Calu3 (cell line): ENCODE data around the gene ACP4. TPM values are rescaled to one million over a fixed set of nuclear protein-coding genes. Genes with fewer than 3 reads are reported as not detected.

Experiments used
- BruUV-seq: library from RNA; stranded (reverse); fragments of 400-500 nt; replicated peaks from 2 replicates; lab custom pipeline; 2021; lab: Mats Ljungman, UMichigan
- CTCF ChIA-PET: fragments of 300-600 bp; sonication (Branson Sonifier 250); formaldehyde crosslinking; loops from one replicate; lab custom pipeline; 2022; ENCODE audit warnings: antibody characterized with exemption; lab: Charles Lee
- DNase-seq: peaks from one replicate; pipeline ENCODE4 v3.0.0; 2022
- H3K27ac Mint-ChIP-seq: one replicate; pipeline ENCODE4 v1.8.0; 2022; ENCODE audit warnings: mixed read lengths; ENCODE audit not compliant: unreplicated experiment
- H3K27me3 Mint-ChIP-seq: one replicate; pipeline ENCODE4 v1.8.0; 2022; ENCODE audit warnings: mixed read lengths; ENCODE audit not compliant: unreplicated experiment
- H3K36me3 Mint-ChIP-seq: one replicate; pipeline ENCODE4 v1.8.0; 2022; ENCODE audit warnings: mild to moderate bottlenecking, moderate library complexity, mixed read lengths; ENCODE audit not compliant: insufficient read depth, unreplicated experiment
- H3K4me1 Mint-ChIP-seq: one replicate; pipeline ENCODE4 v1.8.0; 2022; ENCODE audit warnings: mild to moderate bottlenecking, low read depth, mixed read lengths; ENCODE audit not compliant: unreplicated experiment
- H3K4me3 Mint-ChIP-seq: one replicate; pipeline ENCODE4 v1.8.0; 2022; ENCODE audit warnings: mild to moderate bottlenecking, low read depth, moderate library complexity, mixed read lengths; ENCODE audit not compliant: unreplicated experiment
- H3K9me3 Mint-ChIP-seq: one replicate; pipeline ENCODE4 v1.8.0; 2022; ENCODE audit warnings: low read depth, mixed read lengths; ENCODE audit not compliant: unreplicated experiment
- CTCF ChIP-seq: fragments of 200-600 bp; IDR thresholded peaks from one replicate; pipeline ENCODE4 v1.8.0; 2022; ENCODE audit warnings: antibody characterized with exemption; ENCODE audit not compliant: unreplicated experiment
- intact Hi-C: fragments of 100-400 bp; cut with micrococcal nuclease; formaldehyde crosslinking; loops from one replicate; pipeline ENCODE4 v1.10.0; 2022; ENCODE audit not compliant: unreplicated experiment
- total RNA-seq: library from RNA; stranded (reverse); gene quantifications from 2 replicates; pipeline ENCODE4 v1.2.3, GENCODE V29; 2022

The ACP4 gene
- total RNA-seq, 1 experiment from 2014 or later: not detected

GRCh38 chr19:50814883-50815282, 24.7 kb downstream of the ACP4 start:
- BruUV-seq: no TSS peak
- DNase-seq: no peak
- Mint-ChIP-seq H3K36me3 (no peaks in the 10 kb centered on the region), H3K9me3 (peaks cover 4% of the 10 kb centered on the region), H3K4me1 (peaks cover under 1% of the 10 kb centered on the region), H3K27ac (no peak overlapping the region), H3K27me3 (peaks cover 90% of the 10 kb centered on the region), H3K4me3 (no peak overlapping the region)
- CTCF ChIA-PET: interaction anchor here (0.6 to 1.3 kb wide), 2 partner anchors 10 to 415 kb away, joined by 4 read pairs; no protein-coding TSS in a partner anchor
- intact Hi-C loops: no loop called here
- no peak for TF ChIP-seq CTCF

DNA sequence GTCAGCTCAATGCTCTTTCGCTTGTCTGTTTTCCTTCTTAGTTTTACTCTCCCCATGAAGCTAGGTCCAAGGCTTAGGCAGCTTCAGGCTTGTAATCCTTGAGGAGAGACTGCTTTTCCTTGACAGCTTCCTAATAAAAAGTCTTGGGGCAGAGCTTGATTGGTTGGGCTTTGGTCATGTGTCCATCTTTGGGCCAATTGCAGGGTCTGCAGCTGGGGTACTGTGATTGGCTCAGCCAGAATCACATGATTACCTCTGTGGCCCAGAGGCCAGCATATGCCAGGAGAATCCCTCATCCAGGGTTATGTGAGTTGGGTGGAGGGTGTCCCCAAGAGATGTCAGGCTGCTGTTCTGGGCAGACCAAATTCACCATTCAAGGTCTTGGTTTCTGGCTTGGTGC, 25.2 kb downstream of the ACP4 start:
- DNase-seq: no peak
- H3K4me1 Mint-ChIP-seq: peaks cover 7% of the 10 kb centered on the region
- H3K4me3 Mint-ChIP-seq: no peak overlapping the region
- intact Hi-C loops: no loop called here
- H3K9me3 Mint-ChIP-seq: peaks cover 2% of the 10 kb centered on the region
- no peak for TF ChIP-seq CTCF
- H3K27ac Mint-ChIP-seq: no peak overlapping the region
- CTCF ChIA-PET: interaction anchor here (1.3 kb wide), 1 partner anchor 9 kb away, joined by 4 read pairs; no protein-coding TSS in a partner anchor
- H3K27me3 Mint-ChIP-seq: peaks cover 90% of the 10 kb centered on the region
- H3K36me3 Mint-ChIP-seq: no peaks in the 10 kb centered on the region
- BruUV-seq: no TSS peak

DNA sequence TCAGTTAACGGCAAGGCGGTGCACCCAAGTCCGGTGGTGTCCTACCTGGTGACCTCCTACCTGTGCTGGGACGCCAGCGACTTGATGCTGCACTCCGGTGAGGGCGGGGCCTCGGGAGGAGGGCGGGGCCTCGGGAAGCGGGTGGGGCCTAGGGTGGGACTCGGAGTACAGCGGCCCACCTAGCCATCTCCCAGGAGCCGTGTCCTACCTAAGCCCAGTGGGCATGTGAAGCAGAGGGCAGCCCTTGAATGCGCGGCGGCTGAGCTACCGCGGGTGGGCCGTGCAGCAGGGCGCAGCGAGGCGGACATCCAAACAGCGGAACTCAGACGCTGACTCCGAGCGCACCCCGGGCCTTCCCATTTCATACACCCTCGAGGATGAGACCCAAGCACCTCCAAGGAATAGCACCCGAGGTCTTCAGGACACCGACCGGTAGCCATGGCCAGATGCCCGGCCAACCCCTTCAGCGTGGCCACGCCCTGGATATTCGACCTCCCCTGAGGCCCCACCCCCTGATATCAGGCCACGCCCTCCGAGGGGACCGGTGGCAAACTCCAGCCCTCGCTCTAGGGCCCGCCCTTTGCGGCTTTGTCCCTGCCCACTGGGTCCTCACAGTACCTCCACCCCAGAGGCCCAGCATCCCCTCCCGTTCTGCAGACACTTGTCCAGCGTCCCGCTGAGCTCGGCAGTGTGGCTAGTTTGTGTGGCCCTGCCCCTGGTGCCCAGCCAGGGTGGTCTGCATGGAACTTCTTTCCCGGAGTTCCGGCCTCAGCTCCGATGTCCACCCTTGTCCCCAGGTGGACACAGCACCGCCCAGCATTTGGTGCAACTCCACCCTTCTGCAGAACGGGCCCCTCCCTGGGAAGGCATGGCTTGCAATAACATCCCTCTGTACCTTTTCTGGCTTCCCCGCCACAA, 28.0 kb downstream of the ACP4 start:
- Mint-ChIP-seq H3K36me3 (no peaks in the 10 kb centered on the region), H3K4me1 (peaks cover 19% of the 10 kb centered on the region), H3K27me3 (peaks cover 98% of the 10 kb centered on the region), H3K27ac (no peak overlapping the region), H3K4me3 (peak overlapping the region; percentile 39), H3K9me3 (no peaks in the 10 kb centered on the region)
- CTCF ChIA-PET: no interaction called here
- DNase-seq: peak; percentile 72
- intact Hi-C loops: no loop called here
- no TSS peak for BruUV-seq
- no peak for TF ChIP-seq CTCF

GRCh38 chr19:50818859-50819472, 28.8 kb downstream of the ACP4 start:
- no peak for TF ChIP-seq CTCF
- no peaks in the 10 kb centered on the region for H3K9me3 Mint-ChIP-seq
- BruUV-seq: no TSS peak
- intact Hi-C loops: no loop called here
- CTCF ChIA-PET: no interaction called here
- peaks cover 19% of the 10 kb centered on the region for H3K4me1 Mint-ChIP-seq
- no peaks in the 10 kb centered on the region for H3K36me3 Mint-ChIP-seq
- peak overlapping the region; percentile 39 for H3K4me3 Mint-ChIP-seq
- no peak for DNase-seq
- H3K27me3 Mint-ChIP-seq: peaks cover 100% of the 10 kb centered on the region
- H3K27ac Mint-ChIP-seq: no peak overlapping the region
